H1 (cell line): Measurements from ENCODE around the gene GPM6B. TPM values are rescaled to one million over a fixed set of nuclear protein-coding genes. Genes with fewer than 3 reads are reported as not detected.

Experiments used
- CTCF ChIA-PET: fragments of 300-600 bp; sonication (Branson Sonifier 250); formaldehyde crosslinking; loops from one replicate; lab custom pipeline; 2021; ENCODE audit not compliant: partially characterized antibody; lab: Charles Lee
- POLR2A ChIA-PET: fragments of 300-600 bp; sonication (Branson Sonifier 250); formaldehyde crosslinking; loops from one replicate; lab custom pipeline; 2021; ENCODE audit warnings: inconsistent platforms; ENCODE audit not compliant: partially characterized antibody; lab: Charles Lee
- DNase-seq, 2 experiments: peaks; one replicate each; pipeline versions ENCODE4 v3.0.0 to v3.0.0-alpha.2; 2010 to 2022; ENCODE audit warnings: low spot score in 2 of 2, low read depth in 1 of 2, mixed read lengths in 1 of 2
- FAIRE-seq: peaks from 2 replicates; lab custom pipeline; 2011; peaks lifted over from hg19 to GRCh38; lab: Jason Lieb, UNC
- H2AFZ ChIP-seq: 2 replicates; pipeline ENCODE4 v1.8.1; 2012; ENCODE audit warnings: low read length, inconsistent platforms
- H2AK5ac ChIP-seq: 2 replicates; pipeline ENCODE4 v1.6.1; 2013; ENCODE audit warnings: low read depth, low read length
- H2BK120ac ChIP-seq: replicated peaks from 2 replicates; pipeline ENCODE3; 2013; ENCODE audit warnings: low read depth, low read length, inconsistent platforms
- H2BK12ac ChIP-seq: 2 replicates; pipeline ENCODE4 v1.6.1; 2013; ENCODE audit warnings: low read depth, low read length
- H2BK15ac ChIP-seq: 2 replicates; pipeline ENCODE4 v1.6.1; 2013; ENCODE audit warnings: low read length
- H2BK20ac ChIP-seq: 2 replicates; pipeline ENCODE4 v1.6.1; 2013; ENCODE audit warnings: low read length
- H2BK5ac ChIP-seq: 2 replicates; pipeline ENCODE4 v1.6.1; 2013; ENCODE audit warnings: low read depth, low read length
- H3K14ac ChIP-seq: 2 replicates; pipeline ENCODE4 v1.6.1; 2013; ENCODE audit warnings: inconsistent platforms; ENCODE audit not compliant: insufficient read length
- H3K18ac ChIP-seq: 2 replicates; pipeline ENCODE4 v1.6.1; 2013; ENCODE audit warnings: low read length; ENCODE audit errors: extremely low read depth
- H3K23ac ChIP-seq: 2 replicates; pipeline ENCODE4 v1.6.1; 2013; ENCODE audit warnings: inconsistent platforms; ENCODE audit not compliant: insufficient read length
- H3K23me2 ChIP-seq: 2 replicates; pipeline ENCODE4 v1.6.1; 2013; ENCODE audit warnings: low read depth, low read length
- H3K27ac ChIP-seq: 2 replicates; pipeline ENCODE4 v1.6.1; 2011; ENCODE audit warnings: low read depth, low read length, inconsistent platforms
- H3K27me3 ChIP-seq, 4 experiments: replicated peaks in 1 of 4; 1 replicate in 1 of 4; 2 replicates in 3 of 4; pipeline versions ENCODE4 v1.6.1 to v1.8.1; 2011 to 2013; ENCODE audit warnings: low read length in 3 of 4, mild to moderate bottlenecking in 3 of 4, inconsistent platforms in 2 of 4, mixed read lengths in 2 of 4, moderate library complexity in 1 of 4; ENCODE audit not compliant: control insufficient read depth in 3 of 4, insufficient read depth in 3 of 4; ENCODE audit errors: extremely low read depth in 1 of 4
- H3K36me3 ChIP-seq, 4 experiments: 2 replicates each; pipeline versions ENCODE4 v1.6.1 to v1.8.1; 2011 to 2013; ENCODE audit warnings: mild to moderate bottlenecking in 4 of 4, low read length in 3 of 4, moderate library complexity in 2 of 4, control low read depth in 1 of 4, inconsistent platforms in 1 of 4; ENCODE audit not compliant: insufficient read depth in 4 of 4, control insufficient read depth in 2 of 4
- H3K4ac ChIP-seq: replicated peaks from 2 replicates; pipeline ENCODE3; 2013; ENCODE audit warnings: low read length, low read depth, mixed read lengths, inconsistent platforms; ENCODE audit not compliant: insufficient read length
- H3K4me1 ChIP-seq, 4 experiments: replicated peaks in 1 of 4; 1 replicate in 1 of 4; 2 replicates in 3 of 4; pipeline versions ENCODE4 v1.6.1 to v1.8.1; 2011 to 2013; ENCODE audit warnings: low read length in 3 of 4, inconsistent platforms in 2 of 4, mixed read lengths in 1 of 4; ENCODE audit not compliant: insufficient read depth in 4 of 4, control insufficient read depth in 3 of 4
- H3K4me2 ChIP-seq, 2 experiments: 2 replicates each; pipeline versions ENCODE4 v1.6.1 to v1.8.1; 2011 to 2013; ENCODE audit warnings: low read depth in 2 of 2, low read length in 2 of 2, control low read depth in 1 of 2, inconsistent platforms in 1 of 2, mild to moderate bottlenecking in 1 of 2; ENCODE audit not compliant: insufficient read depth in 1 of 2
- H3K4me3 ChIP-seq, 4 experiments: fragments of 200-600, 300-600 bp in 1 of 4; sonication (generic), shearing (Covaris generic), sonication (Bioruptor Twin) in 1 of 4; 2 replicates each; pipeline versions ENCODE4 v1.5.1 to v1.8.1; 2011 to 2016; ENCODE audit warnings: low read length in 4 of 4, low read depth in 3 of 4, control low read depth in 2 of 4, inconsistent platforms in 2 of 4, mild to moderate bottlenecking in 2 of 4, mixed read lengths in 1 of 4, moderate library complexity in 1 of 4; ENCODE audit not compliant: insufficient read depth in 2 of 4; ENCODE audit errors: extremely low read depth in 1 of 4
- H3K56ac ChIP-seq: replicated peaks from 2 replicates; pipeline ENCODE3; 2013; ENCODE audit warnings: low read depth, mild to moderate bottlenecking, mixed read lengths, low read length, inconsistent platforms; ENCODE audit not compliant: insufficient read length
- H3K79me1 ChIP-seq: 2 replicates; pipeline ENCODE4 v1.6.1; 2013; ENCODE audit warnings: low read depth, low read length, control low read depth
- H3K79me2 ChIP-seq, 2 experiments: 2 replicates each; pipeline versions ENCODE4 v1.6.1 to v1.8.1; 2012 to 2013; ENCODE audit warnings: low read length in 2 of 2, mild to moderate bottlenecking in 2 of 2, inconsistent platforms in 1 of 2; ENCODE audit not compliant: insufficient read depth in 2 of 2, control insufficient read depth in 1 of 2
- H3K9ac ChIP-seq, 4 experiments: replicated peaks in 1 of 4; 1 replicate in 1 of 4; 2 replicates in 3 of 4; pipeline versions ENCODE4 v1.6.1 to v1.8.1; 2011 to 2013; ENCODE audit warnings: low read depth in 3 of 4, low read length in 3 of 4, control low read depth in 2 of 4, mild to moderate bottlenecking in 2 of 4, moderate library complexity in 2 of 4, inconsistent platforms in 1 of 4; ENCODE audit errors: extremely low read depth in 1 of 4
- H3K9me3 ChIP-seq, 2 experiments: 2 replicates each; pipeline versions ENCODE4 v1.6.1 to v1.8.1; 2012 to 2013; ENCODE audit warnings: mild to moderate bottlenecking in 2 of 2, moderate library complexity in 2 of 2, control low read depth in 1 of 2, inconsistent platforms in 1 of 2, low read depth in 1 of 2, low read length in 1 of 2, mixed read lengths in 1 of 2; ENCODE audit not compliant: insufficient read depth in 2 of 2
- H4K20me1 ChIP-seq, 2 experiments: replicated peaks in 1 of 2; 2 replicates each; pipeline versions ENCODE3 to v1.8.1; 2011 to 2013; ENCODE audit warnings: inconsistent platforms in 2 of 2, low read length in 2 of 2, mild to moderate bottlenecking in 1 of 2; ENCODE audit not compliant: insufficient read depth in 2 of 2, control insufficient read depth in 1 of 2
- H4K5ac ChIP-seq: 2 replicates; pipeline ENCODE4 v1.6.1; 2013; ENCODE audit warnings: low read length, low read depth, mixed read lengths, inconsistent platforms; ENCODE audit not compliant: insufficient read length
- H4K8ac ChIP-seq: 2 replicates; pipeline ENCODE4 v1.8.0; 2013; ENCODE audit warnings: mild to moderate bottlenecking, moderate library complexity, low read length, inconsistent platforms; ENCODE audit not compliant: insufficient read depth; ENCODE audit errors: extremely low read depth
- H4K91ac ChIP-seq: replicated peaks from 2 replicates; pipeline ENCODE3; 2013; ENCODE audit warnings: low read length, mixed read lengths, inconsistent platforms; ENCODE audit not compliant: insufficient read length
- ATF2 ChIP-seq: IDR thresholded peaks from 2 replicates; pipeline ENCODE4 v1.6.1; 2012; ENCODE audit warnings: low read length, inconsistent platforms
- CHD2 ChIP-seq: IDR thresholded peaks from 2 replicates; pipeline ENCODE4 v1.6.1; 2012; ENCODE audit warnings: low read length, improper control_type of control experiment
- CREB1 ChIP-seq: IDR thresholded peaks from 2 replicates; pipeline ENCODE4 v1.6.1; 2012; ENCODE audit warnings: inconsistent platforms
- E2F6 ChIP-seq: IDR thresholded peaks from 2 replicates; pipeline ENCODE4 v1.6.1; 2012; ENCODE audit warnings: inconsistent platforms
- GABPA ChIP-seq: IDR thresholded peaks from 2 replicates; pipeline ENCODE4 v1.6.1; 2011; ENCODE audit warnings: mild to moderate bottlenecking, low read length, moderate library complexity, borderline replicate concordance; ENCODE audit not compliant: insufficient read depth
- GTF2F1 ChIP-seq: IDR thresholded peaks from 2 replicates; pipeline ENCODE4 v1.6.1; 2012; ENCODE audit warnings: low read depth, low read length, improper control_type of control experiment, borderline replicate concordance
- KDM5A ChIP-seq: fragments of 200-600 bp; IDR thresholded peaks from 2 replicates; pipeline ENCODE4 v1.7.1; 2012; ENCODE audit warnings: mild to moderate bottlenecking, low read length, inconsistent platforms, mixed read lengths
- RNF2 ChIP-seq: fragments of 200-900, 300-1000 bp; sonication (generic); IDR thresholded peaks from 2 replicates; pipeline ENCODE4 v1.7.1; 2016; ENCODE audit warnings: borderline replicate concordance, low read depth, mild to moderate bottlenecking, antibody characterized with exemption, low read length; ENCODE audit not compliant: poor library complexity, severe bottlenecking; ENCODE audit errors: missing control alignments
- SRF ChIP-seq: IDR thresholded peaks from 2 replicates; pipeline ENCODE4 v1.6.1; 2011; ENCODE audit warnings: mild to moderate bottlenecking, low read depth, low read length, moderate library complexity
- TAF7 ChIP-seq: optimal IDR thresholded peaks from 2 replicates; pipeline ENCODE3; 2011; ENCODE audit warnings: low read depth, mild to moderate bottlenecking, inconsistent platforms, low read length, moderate library complexity, borderline replicate concordance
- WGBS, 2 experiments: shearing (Covaris generic) in 1 of 2; methylation state at CpG; one replicate each; pipeline versions ENCODE4 v1.1.6 to v1.1.7; 2013 to 2015; ENCODE audit warnings: low lambda C conversion rate in 2 of 2, mixed read lengths in 2 of 2, inconsistent platforms in 1 of 2, low coverage in 1 of 2, missing lambda C conversion rate in 1 of 2; ENCODE audit not compliant: insufficient replicate concordance in 2 of 2, insufficient coverage in 1 of 2, insufficient read length in 1 of 2; ENCODE audit errors: extremely low coverage in 1 of 2, missing lambda C conversion rate in 1 of 2; 5-methylcytosine and 5-hydroxymethylcytosine counted together
- polyA plus RNA-seq, 7 experiments: library from polyadenylated mRNA; depleted of rRNA in 3 of 7; stranded (reverse) in 5 of 7; unstranded in 2 of 7; fragments of >200 nt in 5 of 7; fragments of 200-250 nt in 2 of 7; gene quantifications; 1 replicate in 5 of 7; 2 replicates in 1 of 7; 4 replicates in 1 of 7; pipeline versions ENCODE4 v1.2.1 to v1.2.3, GENCODE V29; 2011 to 2013; ENCODE audit warnings: missing spikeins in 2 of 7, mixed read lengths in 2 of 7
- total RNA-seq: library from RNA; stranded (reverse); fragmentation: NEBNext Ultra II Directional; extraction: Animal tissue kit (Norgen Biotek cat#: 25700); gene quantifications from 2 replicates; pipeline ENCODE4 v1.2.1, GENCODE V29; 2021

The GPM6B gene
- total and polyA plus RNA-seq, 2 of the 8 experiments (the other 6 are each of a cell fraction or from before 2014, with no cell fraction given) = 132 to 175 TPM

GRCh38 chrX:13852001-13852695 lies 35.3 kb upstream of the GPM6B start:
- DNase-seq (no peak), FAIRE-seq (no peak)
- Histone ChIP-seq H3K9me3 (no peaks in the 10 kb centered on the region), H3K23ac (no peak overlapping the region), H2BK5ac (no peak overlapping the region), H2BK12ac (no peak overlapping the region), H3K9ac (no peak overlapping the region), H3K4me1 (peaks cover 0 to 6% (median 0%) of the 10 kb centered on the region in 4 experiments; a peak in 2 of 7 replicates), H3K4me2 (no peak overlapping the region), H3K27ac (no peak overlapping the region), H3K36me3 (no peaks in the 10 kb centered on the region; a peak in 1 of 8 replicates), H2BK15ac (no peak overlapping the region), H3K27me3 (no peaks in the 10 kb centered on the region), H4K91ac (no peak overlapping the region), H3K79me1 (no peaks in the 10 kb centered on the region; the same call in none of the 2 replicates), H2AK5ac (no peak overlapping the region), H3K18ac (no peak overlapping the region), H4K5ac (no peak overlapping the region), H3K4ac (no peak overlapping the region), H3K23me2 (no peaks in the 10 kb centered on the region), H3K4me3 (no peak overlapping the region), H2BK20ac (no peak overlapping the region), H4K8ac (no peak overlapping the region), H3K14ac (no peak overlapping the region), H4K20me1 (no peaks in the 10 kb centered on the region), H3K79me2 (peaks cover 0 to 53% of the 10 kb centered on the region in 2 experiments; a peak in 2 of 4 replicates), H3K56ac (no peak overlapping the region), H2AFZ (no peak overlapping the region), H2BK120ac (no peak overlapping the region)
- 79% methylated on average over 4 of the region's 4 CpGs; no CpG with 5 or more reads in 1 of the 2 experiments for WGBS, 2 experiments
- ChIA-PET POLR2A (no interaction called here), CTCF (interaction anchor here (1.3 kb wide), 1 partner anchor 9 kb away, joined by 3 read pairs; no protein-coding TSS in a partner anchor)
- TF ChIP-seq E2F6 (no peak), GABPA (no peak), TAF7 (no peak), KDM5A (no peak), CHD2 (no peak), RNF2 (no peak), CREB1 (no peak), ATF2 (no peak), SRF (no peak), GTF2F1 (no peak)
